Cardiac muscle cell (in vitro differentiated cells and primary cell): Measurements from ENCODE around the gene POLN. TPM values are rescaled to one million over a fixed set of nuclear protein-coding genes. Genes with fewer than 3 reads are reported as not detected.
A peak's percentile ranks its signal among the peaks of the same experiment; 100 is the strongest.

Experiments
- DNase-seq, 2 donors: peaks; one replicate each; pipeline versions ENCODE4 v3.0.0 to v3.0.0-alpha.2; 2010 to 2017; ENCODE audit warnings: low read depth in 1 of 2, low spot score in 1 of 2
- H3K27ac ChIP-seq: fragments of 200-600 bp; sonication (generic); 2 replicates; pipeline ENCODE4 v1.5.1; 2016
- H3K27me3 ChIP-seq: fragments of 200-600 bp; sonication (generic); 2 replicates; pipeline ENCODE4 v1.6.0; 2016; ENCODE audit warnings: control low read depth
- H3K36me3 ChIP-seq: fragments of 200-600 bp; sonication (generic); 2 replicates; pipeline ENCODE4 v1.5.1; 2016; ENCODE audit warnings: control low read depth
- H3K4me1 ChIP-seq: fragments of 200-600 bp; sonication (generic); 2 replicates; pipeline ENCODE4 v1.8.1; 2017; ENCODE audit warnings: low read depth, mild to moderate bottlenecking, mixed run types
- H3K4me3 ChIP-seq: fragments of 200-600 bp; sonication (generic); 2 replicates; pipeline ENCODE4 v1.5.1; 2016; ENCODE audit warnings: mild to moderate bottlenecking
- H3K9me3 ChIP-seq: fragments of 200-600 bp; sonication (generic); 2 replicates; pipeline ENCODE4 v1.5.1; 2017; ENCODE audit warnings: low read depth, mild to moderate bottlenecking, control low read depth
- polyA plus RNA-seq: library from polyadenylated mRNA; unstranded; fragments of >200 nt; fragmentation: Nextera tagmentation; extraction: Ambion mirVana; gene quantifications from 2 replicates; pipeline ENCODE4 v1.2.1, GENCODE V29; 2016
- total RNA-seq: library from RNA; depleted of rRNA; stranded (reverse); fragments of >200 nt; gene quantifications from 2 replicates; pipeline ENCODE4 v1.2.3, GENCODE V29; 2016
- TF ChIP-seq, protein P1 (sequence below): IDR thresholded peaks from 2 replicates; pipeline ENCODE4 v1.5.1; 2012; ENCODE audit warnings: low read depth, mild to moderate bottlenecking, low read length

The POLN gene
- total and polyA plus RNA-seq, 2 experiments from 2014 or later, result 5.2 to 9.0 TPM

DNA sequence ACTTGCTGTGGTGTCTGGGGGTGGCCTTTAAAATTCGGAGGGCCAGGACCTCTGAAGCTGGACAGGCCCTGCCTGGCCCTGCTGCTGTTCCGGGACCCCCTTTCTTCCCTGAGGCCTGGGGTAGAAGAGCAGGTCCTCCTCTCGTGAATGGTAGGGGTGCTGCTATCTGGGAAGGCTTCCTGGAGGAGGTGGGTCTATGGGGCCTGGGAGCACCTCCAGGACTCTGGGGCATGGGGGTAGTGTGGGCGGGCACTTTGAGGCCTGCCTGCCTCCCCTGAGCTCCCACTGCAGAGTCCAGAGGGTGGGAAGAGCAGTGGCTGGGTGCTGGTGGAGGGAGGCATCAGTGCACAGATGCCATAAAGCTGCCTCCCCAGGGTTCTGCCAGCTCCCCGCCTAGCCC is 24.9 kb upstream of the POLN start:
- Histone ChIP-seq H3K4me1 (peaks cover 11% of the 10 kb centered on the region), H3K27me3 (no peaks in the 10 kb centered on the region), H3K27ac (no peak overlapping the region), H3K36me3 (no peaks in the 10 kb centered on the region), H3K4me3 (no peak overlapping the region), H3K9me3 (no peaks in the 10 kb centered on the region)
- no peak for DNase-seq
- TF ChIP-seq, protein P1, sequence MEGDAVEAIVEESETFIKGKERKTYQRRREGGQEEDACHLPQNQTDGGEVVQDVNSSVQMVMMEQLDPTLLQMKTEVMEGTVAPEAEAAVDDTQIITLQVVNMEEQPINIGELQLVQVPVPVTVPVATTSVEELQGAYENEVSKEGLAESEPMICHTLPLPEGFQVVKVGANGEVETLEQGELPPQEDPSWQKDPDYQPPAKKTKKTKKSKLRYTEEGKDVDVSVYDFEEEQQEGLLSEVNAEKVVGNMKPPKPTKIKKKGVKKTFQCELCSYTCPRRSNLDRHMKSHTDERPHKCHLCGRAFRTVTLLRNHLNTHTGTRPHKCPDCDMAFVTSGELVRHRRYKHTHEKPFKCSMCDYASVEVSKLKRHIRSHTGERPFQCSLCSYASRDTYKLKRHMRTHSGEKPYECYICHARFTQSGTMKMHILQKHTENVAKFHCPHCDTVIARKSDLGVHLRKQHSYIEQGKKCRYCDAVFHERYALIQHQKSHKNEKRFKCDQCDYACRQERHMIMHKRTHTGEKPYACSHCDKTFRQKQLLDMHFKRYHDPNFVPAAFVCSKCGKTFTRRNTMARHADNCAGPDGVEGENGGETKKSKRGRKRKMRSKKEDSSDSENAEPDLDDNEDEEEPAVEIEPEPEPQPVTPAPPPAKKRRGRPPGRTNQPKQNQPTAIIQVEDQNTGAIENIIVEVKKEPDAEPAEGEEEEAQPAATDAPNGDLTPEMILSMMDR, result no peak

DNA sequence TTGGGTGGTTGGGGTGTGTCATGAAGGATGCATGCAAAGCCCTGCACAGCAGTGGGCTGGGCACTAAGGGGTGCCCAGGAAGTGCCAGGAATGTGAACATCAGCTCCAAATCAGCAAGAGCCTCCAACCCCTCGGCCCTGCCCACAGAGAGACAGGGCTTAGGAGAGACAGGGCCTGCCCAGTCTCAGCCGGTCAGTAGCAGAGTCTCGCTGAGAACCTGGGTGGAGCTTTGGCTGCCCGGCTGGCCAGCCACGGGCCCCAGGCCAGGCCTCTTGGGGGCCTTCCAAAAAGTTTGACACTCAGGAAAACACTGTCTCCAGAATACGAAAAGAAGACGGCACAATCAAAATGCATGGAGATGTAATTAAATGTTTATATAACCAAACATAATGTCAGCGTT is 24.3 kb upstream of the POLN start:
- H3K27me3 ChIP-seq, result no peaks in the 10 kb centered on the region
- no peaks in the 10 kb centered on the region for H3K9me3 ChIP-seq
- H3K27ac ChIP-seq, result no peak overlapping the region
- peak in 1 of 2 donors; percentile 58 for DNase-seq
- no peaks in the 10 kb centered on the region for H3K36me3 ChIP-seq
- H3K4me1 ChIP-seq, result peaks cover 11% of the 10 kb centered on the region
- H3K4me3 ChIP-seq, result no peak overlapping the region
- TF ChIP-seq, protein P1, result no peak

DNA sequence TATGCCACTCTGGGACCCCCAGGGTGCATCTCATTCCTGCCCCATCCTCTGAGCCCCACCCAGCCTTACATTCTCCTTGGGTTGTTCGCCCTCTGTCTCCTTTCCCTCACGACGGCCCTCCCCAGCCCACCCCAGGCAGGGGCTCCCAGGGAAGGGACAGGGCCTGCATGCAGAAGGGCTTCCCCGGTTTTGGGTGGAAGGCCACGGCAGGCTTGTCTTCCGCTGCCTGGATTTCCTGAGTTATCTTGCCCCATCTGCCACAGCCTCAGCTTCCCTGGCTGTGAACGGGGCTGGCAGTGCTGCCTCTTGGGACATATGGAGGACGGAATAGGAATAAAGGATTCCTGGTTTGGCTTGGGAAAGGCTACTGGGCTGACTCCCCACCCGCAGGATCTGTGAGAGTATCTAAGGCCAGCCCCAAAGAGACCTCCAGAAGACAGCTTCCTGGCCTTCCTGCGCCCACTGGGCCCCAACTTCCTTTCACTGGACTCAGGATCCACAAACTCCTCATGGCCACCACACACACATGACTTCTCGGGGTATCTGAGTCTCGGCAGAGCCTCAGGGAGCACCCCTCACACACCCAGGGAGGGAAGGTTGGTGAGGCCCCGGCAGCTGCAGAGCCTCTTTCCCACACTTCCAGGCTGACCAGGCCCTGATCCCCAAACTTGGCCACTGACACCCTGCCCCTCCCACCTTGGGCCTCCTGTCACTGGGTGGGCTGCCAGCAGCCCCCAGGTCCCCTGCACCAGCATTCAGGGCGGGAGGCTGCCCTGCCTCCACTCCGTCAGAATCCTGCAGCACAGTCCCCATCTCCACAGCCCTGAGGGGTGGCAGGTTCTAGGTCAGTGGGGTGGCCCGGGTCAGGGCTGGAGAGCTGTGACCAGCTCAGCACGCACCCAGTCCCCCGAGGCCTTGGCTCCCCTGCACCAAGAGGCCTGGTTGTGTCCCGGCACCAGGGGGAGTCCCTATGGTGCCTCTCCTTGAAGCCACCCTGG is 23.5 kb upstream of the POLN start:
- no peak overlapping the region for H3K27ac ChIP-seq
- H3K36me3 ChIP-seq, result no peaks in the 10 kb centered on the region
- H3K27me3 ChIP-seq, result no peaks in the 10 kb centered on the region
- peaks cover 11% of the 10 kb centered on the region for H3K4me1 ChIP-seq
- H3K4me3 ChIP-seq, result no peak overlapping the region
- DNase-seq, result no peak
- TF ChIP-seq, protein P1, result no peak
- H3K9me3 ChIP-seq, result no peaks in the 10 kb centered on the region

DNA sequence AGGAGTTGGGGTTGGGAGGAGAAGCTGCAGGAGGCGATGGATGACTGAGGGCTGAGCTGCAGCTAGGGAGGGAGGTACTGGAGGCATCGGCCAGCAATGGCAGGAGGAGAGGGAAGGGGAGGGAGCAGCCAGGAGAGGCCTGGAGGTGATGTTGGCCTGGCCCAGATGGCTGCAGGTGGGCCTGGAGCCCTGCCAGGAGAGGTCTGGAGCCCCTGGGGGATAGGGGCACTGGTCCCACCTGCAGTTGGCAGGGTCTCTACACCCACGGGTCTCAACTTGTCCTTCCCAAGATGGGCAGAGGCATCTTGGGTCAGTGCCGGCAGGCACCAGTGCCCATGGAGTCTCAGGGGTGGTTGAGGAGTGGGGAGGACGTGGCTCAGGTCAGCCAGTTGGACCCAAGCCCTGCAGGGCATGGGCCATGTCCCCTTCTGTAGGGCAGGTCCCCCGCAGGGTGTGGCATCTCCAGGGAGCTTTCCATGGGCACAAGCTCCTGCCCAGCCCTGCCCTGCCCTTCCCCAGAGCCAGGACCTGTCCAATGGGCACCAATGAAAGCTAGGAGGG is 22.6 kb upstream of the POLN start:
- TF ChIP-seq, protein P1, result no peak

DNA sequence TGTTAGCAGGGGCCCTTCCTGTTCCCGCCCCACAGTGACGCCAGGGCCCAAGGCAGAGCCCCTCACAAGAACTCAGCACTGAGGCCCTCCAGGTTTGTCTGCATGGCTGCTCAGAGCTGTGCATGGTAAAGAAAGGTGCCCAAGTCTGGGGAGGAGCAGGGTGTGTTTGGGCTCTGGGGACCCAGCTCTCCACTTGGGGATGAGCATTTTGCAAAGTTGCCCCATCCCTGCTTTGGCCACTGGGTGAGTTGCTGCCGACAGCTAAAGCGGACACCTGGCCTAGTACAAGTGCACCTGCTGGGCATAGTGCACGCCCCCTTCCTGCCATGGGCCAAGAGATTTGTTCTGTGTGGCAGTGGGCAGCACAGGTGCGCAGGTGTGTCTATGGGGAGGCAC is 22.0 kb upstream of the POLN start:
- no peaks in the 10 kb centered on the region for H3K36me3 ChIP-seq
- no peak for DNase-seq
- TF ChIP-seq, protein P1, result no peak
- H3K27me3 ChIP-seq, result no peaks in the 10 kb centered on the region
- H3K4me1 ChIP-seq, result peaks cover 4% of the 10 kb centered on the region
- no peak overlapping the region for H3K27ac ChIP-seq
- no peaks in the 10 kb centered on the region for H3K9me3 ChIP-seq
- no peak overlapping the region for H3K4me3 ChIP-seq

More for the DNA sequence above, 22.6 kb upstream of the POLN start:
- no peak for DNase-seq
- no peaks in the 10 kb centered on the region for H3K27me3 ChIP-seq
- H3K4me3 ChIP-seq, result no peak overlapping the region
- peaks cover 10% of the 10 kb centered on the region for H3K4me1 ChIP-seq
- no peak overlapping the region for H3K27ac ChIP-seq
- no peaks in the 10 kb centered on the region for H3K9me3 ChIP-seq
- no peaks in the 10 kb centered on the region for H3K36me3 ChIP-seq
